ENCODE measurements around the gene ATP5ME.
"Not testable (repeated sequence)": the region's sequence is repeated elsewhere in the genome, so short reads cannot be mapped to it uniquely, and the experiment has no call there.

The ATP5ME gene

GRCh38 chr4:655464-656151 is 18.5 kb downstream of the ATP5ME start:
- DNase-seq (ENCODE audit: low read depth), result no peak

GRCh38 chr4:654871-655463 is 19.1 kb downstream of the ATP5ME start:
- DNase-seq (ENCODE audit: low read depth), result no peak

- DNase-seq (ENCODE audit: low read depth), result no peak
Observed at GRCh38 chr4:654503-654845, 19.6 kb downstream of the ATP5ME start.

GRCh38 chr4:653831-654502 is 20.1 kb downstream of the ATP5ME start:
- DNase-seq (ENCODE audit: low read depth), result no peak

- no peak for DNase-seq (ENCODE audit: low read depth)
Observed at GRCh38 chr4:653080-653821, 20.8 kb downstream of the ATP5ME start.

GRCh38 chr4:651884-652642 is 22.0 kb downstream of the ATP5ME start:
- no peak for DNase-seq (ENCODE audit: low read depth)

GRCh38 chr4:650951-651883 is 22.9 kb downstream of the ATP5ME start:
- DNase-seq (ENCODE audit: low read depth), result no peak

- no peak for DNase-seq (ENCODE audit: low read depth)
Observed at GRCh38 chr4:650461-650860, 23.6 kb downstream of the ATP5ME start.

GRCh38 chr4:649751-650310 is 24.2 kb downstream of the ATP5ME start:
- no peak for DNase-seq (ENCODE audit: low read depth)

GRCh38 chr4:649293-649625 is 24.8 kb downstream of the ATP5ME start:
- DNase-seq (ENCODE audit: low read depth), result no peak

- no peak for DNase-seq (ENCODE audit: low read depth)
Observed at GRCh38 chr4:648579-649292, 25.3 kb downstream of the ATP5ME start.

GRCh38 chr4:647481-647880 is 26.6 kb downstream of the ATP5ME start:
- no peak for DNase-seq (ENCODE audit: low read depth)

- DNase-seq (ENCODE audit: low read depth), result peak; percentile 20
Observed at GRCh38 chr4:646460-646859, 27.6 kb downstream of the ATP5ME start.

- DNase-seq (ENCODE audit: low read depth), result not testable (repeated sequence)
Observed at GRCh38 chr4:642366-642765, 31.7 kb downstream of the ATP5ME start.

- DNase-seq (ENCODE audit: low read depth), result no peak
Observed at GRCh38 chr4:637536-638280, 36.4 kb downstream of the ATP5ME start.

GRCh38 chr4:636628-637159 is 37.4 kb downstream of the ATP5ME start:
- no peak for DNase-seq (ENCODE audit: low read depth)

- DNase-seq (ENCODE audit: low read depth), result no peak
Observed at GRCh38 chr4:635851-636627, 38.0 kb downstream of the ATP5ME start.
